Adrenal gland (tissue), 5 donors: ENCODE measurements around the gene MAJIN.

Source experiments
- CTCF ChIP-seq, 6 experiments: fragments of 450-650 bp in 4 of 6; fragments of 200-600 bp in 2 of 6; sonication (generic) in 1 of 6; IDR thresholded peaks; 1 replicate in 5 of 6; 2 replicates in 1 of 6; pipeline versions ENCODE4 v1.5.1 to v1.8.0; 2016 to 2021; ENCODE audit warnings: antibody characterized with exemption in 6 of 6, mild to moderate bottlenecking in 2 of 6, moderate library complexity in 1 of 6
- POLR2A ChIP-seq, 2 donors: fragments of 450-650 bp; IDR thresholded peaks; one replicate each; pipeline ENCODE4 v1.6.1; 2017; ENCODE audit warnings: antibody characterized with exemption in 2 of 2, mild to moderate bottlenecking in 2 of 2, moderate library complexity in 1 of 2
- donor health status: DM: no; HTN: no; CAD: no.

GRCh38 chr11:64902102-64902900 is 69.6 kb downstream of the MAJIN start:
- TF ChIP-seq CTCF (IDR thresholded peaks at IDR 0.05), result no peak
- TF ChIP-seq POLR2A (IDR thresholded peaks at IDR 0.05), result no peak
